ENCODE data around the gene PLEKHH2.
"Not testable (repeated sequence)": the region's sequence is repeated elsewhere in the genome, so short reads cannot be mapped to it uniquely, and the experiment has no call there.

PLEKHH2 gene

GRCh38 chr2:43715300-43716098, 78.4 kb downstream of the PLEKHH2 start:
- H3K36me3 ChIP-seq (ENCODE audit: control insufficient read depth, insufficient read depth, low read length): no peaks in the 10 kb centered on the region
- no peaks in the 10 kb centered on the region for H3K27me3 ChIP-seq (replicated peaks; ENCODE audit: control insufficient read depth, insufficient read depth, low read length)
- H3K4me3 ChIP-seq (replicated peaks; ENCODE audit: low read depth, low read length): no peak overlapping the region
- TF ChIP-seq CTCF (IDR thresholded peaks at IDR 0.05; ENCODE audit: insufficient read depth, low read length, poor library complexity, severe bottlenecking): no peak
- no peak for DNase-seq (ENCODE audit: extremely low read depth, insufficient read length)

- no peak for TF ChIP-seq CTCF (IDR thresholded peaks at IDR 0.05; ENCODE audit: insufficient read depth, low read length, poor library complexity, severe bottlenecking)
- H3K4me3 ChIP-seq (replicated peaks; ENCODE audit: low read depth, low read length): no peak overlapping the region
- no peaks in the 10 kb centered on the region for H3K27me3 ChIP-seq (replicated peaks; ENCODE audit: control insufficient read depth, insufficient read depth, low read length)
- no peaks in the 10 kb centered on the region for H3K36me3 ChIP-seq (ENCODE audit: control insufficient read depth, insufficient read depth, low read length)
- no peak for DNase-seq (ENCODE audit: extremely low read depth, insufficient read length)
Measured at GRCh38 chr2:43717322-43717721, 80.3 kb downstream of the PLEKHH2 start.

GRCh38 chr2:43718530-43719124, 81.6 kb downstream of the PLEKHH2 start:
- Histone ChIP-seq H3K36me3 (ENCODE audit: control insufficient read depth, insufficient read depth, low read length) (no peaks in the 10 kb centered on the region), H3K27me3 (replicated peaks; ENCODE audit: control insufficient read depth, insufficient read depth, low read length) (no peaks in the 10 kb centered on the region), H3K4me3 (replicated peaks; ENCODE audit: low read depth, low read length) (no peak overlapping the region)
- TF ChIP-seq CTCF (IDR thresholded peaks at IDR 0.05; ENCODE audit: insufficient read depth, low read length, poor library complexity, severe bottlenecking): no peak
- DNase-seq (ENCODE audit: extremely low read depth, insufficient read length): peak; percentile 27

- no peak for DNase-seq (ENCODE audit: extremely low read depth, insufficient read length)
- H3K27me3 ChIP-seq (replicated peaks; ENCODE audit: control insufficient read depth, insufficient read depth, low read length): no peaks in the 10 kb centered on the region
- H3K36me3 ChIP-seq (ENCODE audit: control insufficient read depth, insufficient read depth, low read length): no peaks in the 10 kb centered on the region
- TF ChIP-seq CTCF (IDR thresholded peaks at IDR 0.05; ENCODE audit: insufficient read depth, low read length, poor library complexity, severe bottlenecking): no peak
- no peak overlapping the region for H3K4me3 ChIP-seq (replicated peaks; ENCODE audit: low read depth, low read length)
Measured at GRCh38 chr2:43724728-43725526, 87.9 kb downstream of the PLEKHH2 start.

- Histone ChIP-seq H3K27me3 (replicated peaks; ENCODE audit: control insufficient read depth, insufficient read depth, low read length) (no peaks in the 10 kb centered on the region), H3K36me3 (ENCODE audit: control insufficient read depth, insufficient read depth, low read length) (no peaks in the 10 kb centered on the region), H3K4me3 (replicated peaks; ENCODE audit: low read depth, low read length) (no peak overlapping the region)
- DNase-seq (ENCODE audit: extremely low read depth, insufficient read length): no peak
- TF ChIP-seq CTCF (IDR thresholded peaks at IDR 0.05; ENCODE audit: insufficient read depth, low read length, poor library complexity, severe bottlenecking): no peak
Measured at GRCh38 chr2:43725711-43726246, 88.7 kb downstream of the PLEKHH2 start.

GRCh38 chr2:43726961-43727633, 90.0 kb downstream of the PLEKHH2 start:
- not testable (repeated sequence) for H3K4me3 ChIP-seq (replicated peaks; ENCODE audit: low read depth, low read length); DNase-seq (ENCODE audit: extremely low read depth, insufficient read length); H3K27me3 ChIP-seq (replicated peaks; ENCODE audit: control insufficient read depth, insufficient read depth, low read length); H3K36me3 ChIP-seq (ENCODE audit: control insufficient read depth, insufficient read depth, low read length)

All from GM06990 (cell line).